ENCODE data around the gene DNAH17. TPM values are rescaled to one million over a fixed set of nuclear protein-coding genes. Genes with fewer than 3 reads are reported as not detected.

DNAH17 gene
- total RNA-seq, 3 donors from 2014 or later (not counting 1 experiment from before 2014, with no cell fraction given), result 0.16 to 0.25 (median 0.24) TPM

DNA sequence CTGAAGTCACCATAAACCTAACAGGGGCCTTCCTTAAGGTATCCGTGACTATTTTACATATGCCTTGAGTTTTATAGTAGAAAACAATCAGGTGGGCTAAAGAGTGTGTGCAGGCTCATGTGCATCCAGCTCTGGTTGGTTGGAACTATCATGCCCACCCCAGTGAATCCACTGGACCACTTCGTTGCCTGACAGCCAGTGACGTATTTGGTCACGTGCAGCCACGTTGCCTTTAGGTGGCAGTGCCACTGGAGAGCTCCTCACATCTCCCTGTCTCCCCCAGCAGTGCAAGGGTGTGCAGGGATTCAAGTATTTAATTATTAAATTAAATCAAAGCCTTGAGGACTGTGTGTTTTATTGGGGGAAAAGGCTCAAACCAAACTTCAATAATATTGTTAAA is 42.1 kb upstream of the DNAH17 start:
- H3K27ac Mint-ChIP-seq, result no peak overlapping the region
- no peaks in the 10 kb centered on the region for H3K36me3 ChIP-seq (ENCODE audit: control insufficient read depth, insufficient read depth, low read length)
- no peaks in the 10 kb centered on the region for H3K4me1 Mint-ChIP-seq
- no peak for ATAC-seq
- intact Hi-C loops (cut with micrococcal nuclease), result no loop called here
- no peak for DNase-seq
- TF ChIP-seq, protein P1, sequence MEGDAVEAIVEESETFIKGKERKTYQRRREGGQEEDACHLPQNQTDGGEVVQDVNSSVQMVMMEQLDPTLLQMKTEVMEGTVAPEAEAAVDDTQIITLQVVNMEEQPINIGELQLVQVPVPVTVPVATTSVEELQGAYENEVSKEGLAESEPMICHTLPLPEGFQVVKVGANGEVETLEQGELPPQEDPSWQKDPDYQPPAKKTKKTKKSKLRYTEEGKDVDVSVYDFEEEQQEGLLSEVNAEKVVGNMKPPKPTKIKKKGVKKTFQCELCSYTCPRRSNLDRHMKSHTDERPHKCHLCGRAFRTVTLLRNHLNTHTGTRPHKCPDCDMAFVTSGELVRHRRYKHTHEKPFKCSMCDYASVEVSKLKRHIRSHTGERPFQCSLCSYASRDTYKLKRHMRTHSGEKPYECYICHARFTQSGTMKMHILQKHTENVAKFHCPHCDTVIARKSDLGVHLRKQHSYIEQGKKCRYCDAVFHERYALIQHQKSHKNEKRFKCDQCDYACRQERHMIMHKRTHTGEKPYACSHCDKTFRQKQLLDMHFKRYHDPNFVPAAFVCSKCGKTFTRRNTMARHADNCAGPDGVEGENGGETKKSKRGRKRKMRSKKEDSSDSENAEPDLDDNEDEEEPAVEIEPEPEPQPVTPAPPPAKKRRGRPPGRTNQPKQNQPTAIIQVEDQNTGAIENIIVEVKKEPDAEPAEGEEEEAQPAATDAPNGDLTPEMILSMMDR (IDR thresholded peaks at IDR 0.05), result no peak
- 93% methylated on average over 4 of the region's 5 CpGs for WGBS (ENCODE audit: insufficient coverage)
- no peaks in the 10 kb centered on the region for H3K9me3 ChIP-seq (ENCODE audit: control insufficient read depth, insufficient read depth, low read length)
- H3K9me3 Mint-ChIP-seq, result no peaks in the 10 kb centered on the region
- H3K27me3 ChIP-seq (ENCODE audit: control insufficient read depth, insufficient read depth, low read length), result no peaks in the 10 kb centered on the region
- no peak overlapping the region for H3K27ac ChIP-seq (ENCODE audit: low read length)
- no peak overlapping the region for H3K4me3 Mint-ChIP-seq
- no peaks in the 10 kb centered on the region for H3K27me3 Mint-ChIP-seq (ENCODE audit: low read depth in 2 of 2)
- H3K4me3 ChIP-seq (ENCODE audit: low read length), result no peak overlapping the region
- no peaks in the 10 kb centered on the region for H3K36me3 Mint-ChIP-seq
- H3K4me1 ChIP-seq (ENCODE audit: control insufficient read depth, insufficient read depth, low read length), result no peaks in the 10 kb centered on the region

DNA sequence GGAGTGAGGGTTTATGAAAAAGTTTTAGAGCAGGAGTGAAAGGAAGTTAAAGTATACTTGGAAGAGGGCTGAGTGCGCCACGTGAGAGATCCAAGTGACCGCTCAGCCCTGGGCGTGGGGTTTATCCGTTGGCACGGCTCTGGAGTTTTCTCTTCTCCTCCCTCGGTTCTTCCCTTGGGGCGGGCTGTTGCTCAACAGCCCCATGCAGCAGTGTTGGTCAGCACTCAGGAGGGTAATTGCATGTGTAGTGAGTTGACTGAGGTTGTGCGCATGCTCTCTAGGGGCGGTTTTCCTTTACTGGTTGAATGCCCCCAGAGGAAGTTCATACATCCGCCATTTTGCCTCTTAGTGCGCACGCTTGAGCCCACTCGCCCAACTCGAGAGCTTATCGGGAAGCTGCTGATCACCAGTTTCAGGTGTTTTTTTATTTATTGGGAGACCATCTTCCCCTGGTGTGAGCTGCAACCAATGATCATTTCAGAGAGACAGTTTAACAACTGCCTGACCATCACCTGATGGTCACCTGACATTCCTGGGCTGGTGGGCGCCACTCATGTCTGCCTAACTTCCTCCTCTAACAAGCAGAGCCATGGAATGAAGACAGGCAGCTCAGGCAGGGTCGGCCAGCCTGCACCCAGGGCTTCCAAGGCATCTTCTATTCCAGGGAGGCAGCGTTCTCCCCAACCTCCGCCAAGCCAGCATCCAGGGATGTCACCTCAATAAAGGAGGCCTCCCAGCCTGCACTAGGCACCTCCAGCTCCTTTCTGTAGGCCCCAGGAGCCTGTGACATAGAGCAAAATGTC is 41.3 kb upstream of the DNAH17 start:
- TF ChIP-seq, protein P1 (IDR thresholded peaks at IDR 0.05), result no peak
- WGBS (ENCODE audit: insufficient coverage), result 93% methylated on average over 20 of the region's 20 CpGs
- Histone ChIP-seq H3K4me1 (ENCODE audit: control insufficient read depth, insufficient read depth, low read length) (no peaks in the 10 kb centered on the region), H3K27ac (ENCODE audit: low read length) (no peak overlapping the region), H3K4me3 (ENCODE audit: low read length) (no peak overlapping the region), H3K36me3 (ENCODE audit: control insufficient read depth, insufficient read depth, low read length) (no peaks in the 10 kb centered on the region), H3K9me3 (ENCODE audit: control insufficient read depth, insufficient read depth, low read length) (no peaks in the 10 kb centered on the region), H3K27me3 (ENCODE audit: control insufficient read depth, insufficient read depth, low read length) (no peaks in the 10 kb centered on the region)
- Mint-ChIP-seq H3K27ac (no peak overlapping the region), H3K36me3 (no peaks in the 10 kb centered on the region), H3K4me3 (no peak overlapping the region), H3K4me1 (no peaks in the 10 kb centered on the region), H3K9me3 (no peaks in the 10 kb centered on the region), H3K27me3 (ENCODE audit: low read depth in 2 of 2) (no peaks in the 10 kb centered on the region)
- intact Hi-C loops (cut with micrococcal nuclease), result no loop called here
- no peak for DNase-seq
- no peak for ATAC-seq

DNA sequence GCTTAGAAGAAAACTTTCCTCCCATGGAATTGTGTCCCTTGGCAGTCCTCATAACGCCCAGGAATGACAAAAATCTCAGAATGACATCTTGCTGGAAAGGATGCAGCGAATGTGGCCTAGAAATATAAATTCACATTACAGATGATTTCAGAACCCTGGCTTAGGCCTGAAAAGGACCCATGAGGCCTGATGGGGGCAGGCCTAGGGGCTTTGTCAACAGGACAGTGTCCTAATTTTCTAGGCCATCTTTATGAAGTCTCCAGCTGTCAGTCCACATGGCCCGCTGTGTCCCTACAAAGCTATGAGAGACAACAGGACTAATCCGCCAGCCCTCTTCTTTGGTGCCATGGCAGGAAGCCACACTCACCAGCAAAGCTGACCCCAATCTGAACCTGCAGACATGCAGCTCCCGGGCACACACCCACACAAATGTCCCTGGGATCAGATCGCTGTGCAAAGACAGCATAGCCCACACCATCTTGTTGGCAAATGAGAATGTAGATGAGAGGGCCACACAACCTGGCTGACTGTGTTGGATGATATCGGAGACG is 40.4 kb upstream of the DNAH17 start:
- Mint-ChIP-seq H3K9me3 (no peaks in the 10 kb centered on the region), H3K36me3 (no peaks in the 10 kb centered on the region), H3K4me3 (no peak overlapping the region), H3K4me1 (no peaks in the 10 kb centered on the region), H3K27me3 (ENCODE audit: low read depth in 2 of 2) (no peaks in the 10 kb centered on the region), H3K27ac (no peak overlapping the region)
- no peaks in the 10 kb centered on the region for H3K9me3 ChIP-seq (ENCODE audit: control insufficient read depth, insufficient read depth, low read length)
- no peak for DNase-seq
- H3K27ac ChIP-seq (ENCODE audit: low read length), result no peak overlapping the region
- H3K4me1 ChIP-seq (ENCODE audit: control insufficient read depth, insufficient read depth, low read length), result no peaks in the 10 kb centered on the region
- H3K36me3 ChIP-seq (ENCODE audit: control insufficient read depth, insufficient read depth, low read length), result no peaks in the 10 kb centered on the region
- intact Hi-C loops (cut with micrococcal nuclease), result no loop called here
- ATAC-seq, result no peak
- TF ChIP-seq, protein P1 (IDR thresholded peaks at IDR 0.05), result no peak
- 78% methylated on average over 8 of the region's 8 CpGs for WGBS (ENCODE audit: insufficient coverage)
- H3K4me3 ChIP-seq (ENCODE audit: low read length), result no peak overlapping the region
- H3K27me3 ChIP-seq (ENCODE audit: control insufficient read depth, insufficient read depth, low read length), result no peaks in the 10 kb centered on the region
